Eye (tissue), 1 donor: Measurements from ENCODE around the gene UCK2.
"Not testable (repeated sequence)": the region's sequence is repeated elsewhere in the genome, so short reads cannot be mapped to it uniquely, and the experiment has no call there.

Experiments
- DNase-seq: peaks from one replicate; pipeline ENCODE4 v3.0.0-alpha.2; 2015

Gene UCK2

DNA sequence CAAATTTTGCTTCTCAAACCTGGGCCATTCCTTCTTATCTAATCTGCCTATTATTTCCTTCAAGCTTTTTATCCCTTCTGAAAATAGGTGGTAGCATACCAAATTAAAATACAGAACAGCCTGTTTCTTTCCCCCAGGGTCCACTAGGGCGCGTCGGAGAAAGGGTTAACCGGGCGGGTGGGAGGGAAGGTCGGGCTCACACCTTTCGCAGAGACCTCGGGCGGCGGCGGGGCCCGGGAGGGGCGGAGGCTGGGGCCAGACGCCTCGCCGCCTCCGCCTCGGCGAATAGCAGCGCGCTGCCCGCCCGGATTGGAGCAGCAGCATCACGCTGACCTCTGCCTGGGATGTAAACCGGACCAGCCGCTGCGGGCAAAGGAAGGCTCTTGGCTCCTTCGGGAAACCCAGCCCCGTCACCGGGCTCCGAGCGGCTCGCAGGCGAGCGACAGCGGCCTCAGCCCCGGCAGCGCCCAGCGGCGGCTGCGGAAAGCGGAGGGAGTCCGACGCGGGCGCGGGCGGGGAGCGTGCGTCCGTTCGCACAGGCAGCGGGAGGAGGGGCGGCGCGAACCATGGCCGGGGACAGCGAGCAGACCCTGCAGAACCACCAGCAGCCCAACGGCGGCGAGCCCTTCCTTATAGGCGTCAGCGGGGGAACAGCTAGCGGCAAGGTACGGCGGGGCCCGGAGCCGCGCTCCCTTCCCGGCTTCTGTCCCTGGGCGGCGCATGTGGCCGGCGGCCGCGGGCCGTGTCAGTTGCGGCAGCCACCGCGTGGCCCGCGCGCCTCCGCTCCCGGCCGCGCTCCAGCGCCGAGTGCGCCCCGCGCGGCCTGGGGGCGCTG is at the start of gene UCK2:
TSS of gene UCK2 (plus strand) at position 347 of the 835 bp plus-strand sequence. CDS start at position 567, 220 bp downstream.
- peak; percentile 92 for DNase-seq

- DNase-seq: not testable (repeated sequence)
These were observed 49.2 kb upstream of the UCK2 start for GRCh38 chr1:165778197-165778596.

DNA sequence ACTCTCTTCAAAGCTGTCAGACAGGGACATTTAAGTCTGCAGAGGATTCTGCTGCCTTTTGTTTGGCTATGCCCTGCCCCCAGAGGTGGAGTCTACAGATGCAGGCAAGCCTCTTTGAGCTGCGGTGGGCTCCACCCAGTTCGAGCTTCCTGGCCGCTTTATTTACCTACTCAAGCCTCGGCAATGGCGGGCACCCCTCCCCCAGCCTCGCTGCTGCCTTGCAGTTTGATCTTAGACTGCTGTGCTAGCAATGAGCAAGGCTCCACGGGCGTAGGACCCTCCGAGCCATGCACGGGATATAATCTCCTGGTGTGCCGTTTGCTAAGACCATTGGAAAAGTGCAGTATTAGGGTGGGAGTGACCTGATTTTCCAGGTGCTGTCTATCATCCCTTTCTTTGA is 43.9 kb upstream of the UCK2 start:
- not testable (repeated sequence) for DNase-seq

GRCh38 chr1:165787741-165788140 is 39.7 kb upstream of the UCK2 start:
- no peak for DNase-seq

- no peak for DNase-seq
These were observed 33.5 kb upstream of the UCK2 start for GRCh38 chr1:165793951-165794350.

GRCh38 chr1:165795894-165796293 is 31.5 kb upstream of the UCK2 start:
- DNase-seq: no peak

- no peak for DNase-seq
These were observed 28.0 kb upstream of the UCK2 start for GRCh38 chr1:165799387-165799786.

DNA sequence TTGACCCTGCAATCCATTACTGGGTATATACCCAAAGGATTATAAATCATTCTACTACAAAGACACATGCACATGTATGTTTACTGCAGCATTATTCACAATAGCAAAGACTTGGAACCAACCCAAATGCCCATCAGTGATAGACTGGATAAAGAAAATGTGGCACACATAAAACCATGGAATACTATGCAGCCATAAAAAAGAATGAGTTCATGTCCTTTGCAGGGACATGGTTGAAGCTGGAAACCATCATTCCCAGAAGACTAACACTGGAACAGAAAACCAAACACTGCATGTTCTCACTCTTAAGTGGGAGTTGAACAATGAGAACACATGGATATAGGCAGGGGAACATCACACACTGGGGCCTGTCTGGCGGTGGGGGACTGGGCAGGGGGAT is 22.9 kb upstream of the UCK2 start:
- not testable (repeated sequence) for DNase-seq

DNA sequence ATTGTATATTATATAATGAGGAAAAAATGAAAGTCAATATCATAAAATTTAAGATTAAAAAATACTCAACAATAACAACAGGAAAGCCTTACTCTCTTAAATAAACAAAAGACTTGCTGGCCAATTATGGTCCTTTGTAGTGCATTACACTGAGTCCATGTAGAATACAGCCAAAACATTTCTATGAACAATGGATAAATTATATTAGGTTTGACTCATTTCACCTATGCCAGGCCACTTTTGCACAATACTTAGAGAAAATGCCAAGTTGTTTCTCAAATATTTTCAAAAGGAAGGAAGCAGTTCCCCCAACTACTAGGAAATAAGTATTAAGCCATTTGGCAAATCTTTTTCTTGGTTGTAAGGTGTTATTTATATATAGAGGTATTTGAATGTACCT is 19.8 kb upstream of the UCK2 start:
- DNase-seq: no peak

DNA sequence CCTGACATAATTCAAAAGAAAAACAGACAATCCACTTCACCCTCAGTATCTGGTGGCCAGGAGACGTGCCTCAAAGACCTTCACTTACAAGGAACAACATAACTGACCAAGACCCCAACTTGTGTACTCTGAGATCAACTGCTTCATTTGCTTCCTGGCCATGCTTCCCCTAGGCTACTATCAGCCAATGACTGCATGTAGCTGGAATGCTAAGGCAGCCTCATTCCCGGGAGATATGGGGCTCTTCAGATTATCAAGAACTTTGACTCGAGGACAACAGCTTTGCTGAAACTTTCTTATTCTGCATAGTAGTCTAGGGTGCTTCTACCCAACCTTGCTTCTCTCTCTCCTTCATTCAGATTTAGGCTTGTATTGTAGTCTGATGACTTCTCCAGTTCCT is 11.7 kb upstream of the UCK2 start:
- DNase-seq: no peak

- DNase-seq: no peak
These were observed 11.3 kb upstream of the UCK2 start for GRCh38 chr1:165816157-165816556.

GRCh38 chr1:165816826-165817497 is 10.5 kb upstream of the UCK2 start:
- DNase-seq: no peak

DNA sequence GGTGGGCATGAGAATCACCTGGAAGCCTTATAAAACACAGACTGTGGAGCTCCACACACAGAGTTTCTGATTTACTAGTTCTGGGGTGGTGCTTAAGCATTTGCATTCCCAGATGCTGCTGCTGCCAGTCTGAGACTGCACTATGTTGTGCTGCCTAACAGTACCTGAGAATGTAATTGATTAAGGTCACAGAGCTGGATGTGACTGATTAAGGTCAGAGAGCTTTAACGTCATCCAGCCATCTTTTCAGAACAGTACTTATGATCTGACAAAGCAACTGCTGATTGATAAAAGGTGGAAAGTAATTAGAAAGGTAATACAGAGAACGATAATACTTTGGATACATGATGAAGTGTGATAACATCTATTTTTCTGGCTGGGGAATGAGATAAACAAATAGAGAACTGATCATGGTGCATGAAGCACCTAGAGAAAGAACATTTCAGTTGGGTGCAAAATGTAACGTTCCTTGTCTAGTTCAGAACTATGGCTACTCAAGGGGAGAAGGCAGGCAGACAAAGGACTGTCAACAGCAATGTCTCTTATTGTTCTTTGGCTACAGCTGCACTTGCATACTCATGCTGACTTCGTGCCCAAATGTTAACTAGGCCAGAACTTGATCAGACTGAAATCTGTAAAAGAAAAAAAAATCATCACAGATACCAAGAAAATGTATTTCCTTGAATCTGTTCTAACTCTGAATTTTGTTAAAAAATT is 3.7 kb upstream of the UCK2 start:
- peak; percentile 41 for DNase-seq

DNA sequence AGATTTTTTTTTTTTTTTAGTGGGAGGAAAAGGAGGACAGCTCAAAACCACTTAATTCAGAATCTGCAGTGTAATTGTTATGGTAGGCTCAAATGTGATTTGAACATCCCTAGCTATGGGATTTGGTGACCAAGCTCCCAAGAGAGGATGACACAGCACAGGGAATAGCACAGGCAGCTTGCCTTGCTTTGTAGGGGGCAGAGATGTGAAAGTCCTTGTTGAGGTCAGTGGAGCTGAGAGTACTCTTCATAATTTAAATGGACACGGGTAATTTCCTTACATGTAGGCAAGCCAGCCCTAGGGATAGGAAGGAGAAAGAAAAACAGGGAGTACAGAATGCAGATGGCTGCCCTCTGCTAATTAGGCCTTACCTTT is 3.2 kb upstream of the UCK2 start:
- peak; percentile 37 for DNase-seq

- DNase-seq: no peak
These were observed 698 bp upstream of the UCK2 start for GRCh38 chr1:165826565-165827267.

GRCh38 chr1:165828103-165828668 is 772 bp downstream of the UCK2 start:
- peak; percentile 89 for DNase-seq

- peak; percentile 90 for DNase-seq
These were observed 1.4 kb downstream of the UCK2 start for GRCh38 chr1:165828669-165829329.

DNA sequence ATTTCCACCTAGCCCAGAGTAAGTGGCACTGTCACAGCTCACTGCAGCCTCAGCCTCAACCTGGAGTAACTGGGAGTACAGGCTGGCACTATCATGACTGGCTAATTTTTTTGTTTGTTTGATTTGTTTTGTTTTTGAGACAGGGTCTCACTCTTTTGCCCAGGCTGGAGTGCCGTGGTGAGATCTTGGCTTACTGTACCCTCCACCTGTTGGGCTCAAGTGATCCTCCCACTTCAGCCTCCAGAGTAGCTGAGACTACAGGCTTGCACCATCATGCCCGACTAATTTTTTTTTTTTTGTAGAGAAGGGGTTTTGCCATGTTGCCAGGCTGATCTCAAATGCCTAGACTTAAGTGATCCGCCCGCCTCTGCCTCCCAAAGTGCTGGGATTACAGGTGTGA is 2.5 kb downstream of the UCK2 start:
- no peak for DNase-seq

- no peak for DNase-seq
These were observed 3.7 kb downstream of the UCK2 start for GRCh38 chr1:165831146-165831545.

GRCh38 chr1:165832902-165833301 is 5.5 kb downstream of the UCK2 start:
- DNase-seq: no peak

- DNase-seq: no peak
These were observed 5.9 kb downstream of the UCK2 start for GRCh38 chr1:165833358-165833757.

GRCh38 chr1:165834229-165834628 is 6.8 kb downstream of the UCK2 start:
- no peak for DNase-seq
